GM12864 (cell line): ENCODE results near the gene ENDOV.

Experiments used
- DNase-seq: peaks from one replicate; pipeline ENCODE4 v3.0.0-alpha.2; 2011; ENCODE audit warnings: low read depth
- H3K4me3 ChIP-seq: 2 replicates; pipeline ENCODE4 v1.5.1; 2011; ENCODE audit warnings: mild to moderate bottlenecking, low read depth, low read length, control low read depth
- CTCF ChIP-seq: IDR thresholded peaks from 2 replicates; pipeline ENCODE4 v1.5.1; 2011; ENCODE audit warnings: low read depth, mild to moderate bottlenecking, moderate library complexity, low read length, control low read depth, inconsistent platforms; ENCODE audit errors: missing control alignments

ENDOV gene

DNA sequence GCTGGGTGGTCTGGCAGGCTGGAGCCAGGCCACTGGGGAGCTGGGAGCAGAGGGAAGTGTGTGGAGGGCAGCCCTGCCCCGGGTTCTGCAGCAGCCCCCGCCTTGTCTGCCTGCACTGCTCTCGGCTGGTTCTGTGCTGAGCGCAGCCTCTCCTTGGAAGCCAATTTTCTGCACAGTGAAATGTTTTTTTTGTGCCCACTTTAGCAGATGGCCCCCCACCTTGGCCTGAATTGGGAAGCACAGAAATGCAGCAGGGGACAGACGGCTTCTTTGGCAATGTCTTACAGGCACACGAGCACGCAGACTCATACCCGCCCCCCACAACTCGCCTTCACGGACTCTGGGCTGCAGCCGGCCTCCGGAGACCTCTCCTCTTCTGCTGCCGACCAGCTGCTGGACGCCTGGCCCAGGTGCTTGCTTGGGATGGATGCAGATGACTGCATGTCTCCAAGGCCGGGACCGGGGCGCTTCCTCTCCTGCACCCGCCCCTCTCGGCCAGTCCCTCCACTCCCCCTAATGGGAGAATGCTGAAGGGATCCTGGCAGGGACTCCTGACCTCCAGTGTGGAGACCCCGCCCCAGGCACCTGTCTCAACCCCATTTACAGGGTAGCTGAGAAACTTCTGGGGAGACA is 46.7 kb downstream of the ENDOV start:
- TF ChIP-seq CTCF: no peak
- no peak overlapping the region for H3K4me3 ChIP-seq
- DNase-seq: no peak

DNA sequence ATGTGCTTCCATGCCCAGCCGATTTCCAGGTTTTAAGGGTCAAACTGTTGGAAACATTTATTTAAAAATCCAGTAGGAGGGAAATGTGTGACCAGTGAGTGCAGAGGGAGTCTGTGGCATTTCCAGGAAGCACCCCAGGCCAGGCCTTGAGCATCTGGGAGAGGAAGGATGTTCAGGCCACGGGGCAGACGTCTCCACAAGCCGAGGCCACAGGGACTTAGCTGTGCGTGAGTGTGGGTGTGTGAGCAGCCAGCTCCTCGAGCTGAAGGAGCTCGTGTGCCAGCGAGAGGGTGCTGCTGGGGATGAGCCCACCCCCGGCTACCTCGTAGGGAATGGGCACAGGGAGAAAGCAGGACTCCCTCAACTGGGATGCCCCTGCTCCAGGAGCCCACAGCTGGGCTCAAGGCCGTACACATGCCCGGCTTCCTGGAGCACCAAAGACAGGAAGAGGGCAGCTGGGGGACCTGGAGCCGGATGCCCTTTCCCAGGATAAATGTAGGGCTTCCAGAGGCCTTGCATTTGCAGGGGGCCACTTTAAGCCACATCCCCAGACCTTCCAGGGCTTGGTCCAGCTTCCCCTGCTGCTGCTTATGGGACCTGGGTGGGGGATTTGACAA is 48.9 kb downstream of the ENDOV start:
- no peak for TF ChIP-seq CTCF
- H3K4me3 ChIP-seq: no peak overlapping the region
- DNase-seq: no peak

DNA sequence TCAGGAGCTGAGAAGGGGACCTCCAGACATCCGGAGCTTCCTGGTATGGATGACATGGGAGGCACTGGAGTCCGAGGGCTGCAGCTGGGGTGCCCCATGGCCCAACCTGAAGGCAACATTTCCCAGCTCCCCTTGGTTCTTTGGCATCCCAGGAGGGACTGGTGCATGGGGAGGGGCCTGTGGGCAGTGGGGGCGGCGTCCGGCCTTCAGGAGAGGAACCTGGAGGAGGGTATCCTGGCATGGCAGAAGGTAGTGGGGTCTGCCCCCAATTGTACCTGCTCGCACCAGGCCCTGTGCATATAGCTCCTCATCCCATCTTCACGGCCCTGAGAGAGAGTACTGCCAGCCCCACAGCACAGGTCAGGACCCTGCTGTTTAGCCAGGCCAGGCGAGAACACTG is 49.5 kb downstream of the ENDOV start:
- no peak for TF ChIP-seq CTCF
- no peak overlapping the region for H3K4me3 ChIP-seq

GRCh38 chr17:80465327-80465974 is 50.5 kb downstream of the ENDOV start:
- DNase-seq: no peak
- no peak for TF ChIP-seq CTCF
- no peak overlapping the region for H3K4me3 ChIP-seq

More for the DNA sequence above, 49.5 kb downstream of the ENDOV start:
- DNase-seq: no peak

DNA sequence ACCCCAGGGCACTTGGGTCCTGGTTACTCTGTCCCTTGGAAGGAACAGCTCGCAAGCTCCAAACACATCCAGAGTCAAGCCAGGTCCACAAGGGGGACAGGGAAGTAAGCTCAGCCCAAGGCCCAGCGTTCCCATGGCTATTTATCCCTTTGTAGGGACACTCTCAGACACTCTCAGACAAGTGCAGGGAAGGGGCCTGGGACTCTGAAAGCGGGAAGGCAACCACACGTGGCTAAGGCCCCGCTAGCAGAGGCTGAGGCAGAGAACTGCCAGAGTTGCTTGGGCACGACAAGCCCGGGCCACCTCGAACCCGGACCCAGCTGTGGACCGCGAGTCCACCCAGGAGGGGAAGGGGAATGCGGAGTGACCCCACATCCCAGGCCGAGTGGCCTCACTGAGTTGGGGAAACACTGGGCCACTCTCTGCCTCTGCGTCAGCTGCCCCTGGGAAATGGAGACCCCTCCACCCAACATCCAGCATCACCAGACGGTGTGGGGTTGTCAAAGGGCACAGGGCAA is 51.3 kb downstream of the ENDOV start:
- DNase-seq: no peak
- H3K4me3 ChIP-seq: no peak overlapping the region
- no peak for TF ChIP-seq CTCF

DNA sequence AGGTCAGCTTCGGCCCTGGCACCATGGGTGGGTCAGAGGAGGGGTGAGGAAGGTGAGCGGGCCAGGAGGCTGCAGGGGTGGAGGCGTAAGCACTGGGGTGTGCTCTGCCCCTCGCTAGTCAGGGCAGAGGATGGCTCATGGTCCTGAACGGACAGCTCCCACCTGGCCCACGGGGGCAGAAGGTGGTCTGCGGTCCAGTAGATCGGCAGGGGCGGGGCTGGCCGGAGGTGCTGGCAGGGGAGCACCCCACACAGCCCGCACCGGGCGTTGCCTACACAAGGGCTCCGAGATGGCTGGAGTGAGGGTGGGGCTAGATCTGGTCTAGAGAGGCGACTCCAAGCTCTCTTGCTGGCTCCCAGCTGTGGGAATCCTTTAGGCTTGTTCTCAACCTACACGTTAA is 53.3 kb downstream of the ENDOV start:
- DNase-seq: no peak
- H3K4me3 ChIP-seq: no peak overlapping the region
- no peak for TF ChIP-seq CTCF
